SK-N-SH (cell line): ENCODE results near the gene AP2A1.

Experiments used
- NRF1 ChIP-seq: IDR thresholded peaks from 2 replicates; pipeline ENCODE4 v1.6.1; 2012; ENCODE audit warnings: low read depth, mild to moderate bottlenecking, low read length
- TF ChIP-seq, protein P1 (sequence below): fragments of 200-600 bp; sonication (generic); IDR thresholded peaks from 2 replicates; pipeline ENCODE4 v1.6.1; 2017; ENCODE audit warnings: antibody characterized with exemption, mild to moderate bottlenecking, moderate library complexity

DNA sequence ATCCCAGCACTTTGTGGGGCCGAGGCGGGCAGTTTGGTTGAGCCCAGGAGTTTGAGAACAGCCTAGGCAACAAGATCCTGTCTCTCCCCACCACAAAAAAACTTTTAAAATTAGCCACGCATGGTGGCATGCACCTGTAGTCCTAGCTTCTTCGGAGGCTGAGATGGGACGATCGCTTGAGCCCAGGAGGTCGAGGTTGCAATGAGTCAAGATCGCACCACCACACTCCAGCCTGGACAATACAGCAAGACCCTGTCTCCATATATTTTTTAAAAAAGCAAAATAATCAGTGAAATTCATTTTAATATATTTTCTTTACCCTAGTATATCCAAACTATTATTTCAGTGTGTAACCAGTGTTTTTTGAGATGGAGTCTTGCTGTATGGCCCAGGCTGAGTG is 8.2 kb downstream of the AP2A1 start:
- TF ChIP-seq, protein P1, sequence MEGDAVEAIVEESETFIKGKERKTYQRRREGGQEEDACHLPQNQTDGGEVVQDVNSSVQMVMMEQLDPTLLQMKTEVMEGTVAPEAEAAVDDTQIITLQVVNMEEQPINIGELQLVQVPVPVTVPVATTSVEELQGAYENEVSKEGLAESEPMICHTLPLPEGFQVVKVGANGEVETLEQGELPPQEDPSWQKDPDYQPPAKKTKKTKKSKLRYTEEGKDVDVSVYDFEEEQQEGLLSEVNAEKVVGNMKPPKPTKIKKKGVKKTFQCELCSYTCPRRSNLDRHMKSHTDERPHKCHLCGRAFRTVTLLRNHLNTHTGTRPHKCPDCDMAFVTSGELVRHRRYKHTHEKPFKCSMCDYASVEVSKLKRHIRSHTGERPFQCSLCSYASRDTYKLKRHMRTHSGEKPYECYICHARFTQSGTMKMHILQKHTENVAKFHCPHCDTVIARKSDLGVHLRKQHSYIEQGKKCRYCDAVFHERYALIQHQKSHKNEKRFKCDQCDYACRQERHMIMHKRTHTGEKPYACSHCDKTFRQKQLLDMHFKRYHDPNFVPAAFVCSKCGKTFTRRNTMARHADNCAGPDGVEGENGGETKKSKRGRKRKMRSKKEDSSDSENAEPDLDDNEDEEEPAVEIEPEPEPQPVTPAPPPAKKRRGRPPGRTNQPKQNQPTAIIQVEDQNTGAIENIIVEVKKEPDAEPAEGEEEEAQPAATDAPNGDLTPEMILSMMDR = no peak
- TF ChIP-seq NRF1 = no peak
